Heart right ventricle (tissue), 16 donors: ENCODE measurements around the gene KDM2B. TPM values are rescaled to one million over a fixed set of nuclear protein-coding genes. Genes with fewer than 3 reads are reported as not detected.

Source experiments
- ATAC-seq, 8 donors: fragments of 200-7000 bp; cut with Tn5 transposase; one replicate each; pipeline ENCODE4 v1.9.1; 2020; ENCODE audit warnings: mild to moderate bottlenecking in 8 of 8, moderate library complexity in 8 of 8, moderate number of reproducible peaks in 1 of 8
- DNase-seq, 2 donors: peaks; one replicate each; pipeline ENCODE4 v3.0.0-alpha.2; 2020
- H3K27ac ChIP-seq, 10 donors: fragments of 200-600 bp; sonication (generic) in 2 of 10; one replicate each; pipeline versions ENCODE4 v1.5.0 to v1.8.0; 2020 to 2022; ENCODE audit warnings: mild to moderate bottlenecking in 3 of 10
- H3K27me3 ChIP-seq, 7 donors: fragments of 200-600 bp; one replicate each; pipeline ENCODE4 v1.8.0; 2021 to 2022; ENCODE audit warnings: mild to moderate bottlenecking in 2 of 7
- H3K36me3 ChIP-seq, 9 donors: fragments of 200-600 bp; sonication (generic) in 1 of 9; one replicate each; pipeline versions ENCODE4 v1.5.0 to v1.8.0; 2020 to 2022; ENCODE audit warnings: mild to moderate bottlenecking in 2 of 9
- H3K4me1 ChIP-seq, 9 donors: fragments of 200-600 bp; sonication (generic) in 1 of 9; one replicate each; pipeline versions ENCODE4 v1.5.0 to v1.8.0; 2020 to 2022; ENCODE audit warnings: mild to moderate bottlenecking in 4 of 9
- H3K4me3 ChIP-seq, 10 donors: fragments of 200-600 bp; sonication (generic) in 2 of 10; one replicate each; pipeline versions ENCODE4 v1.5.0 to v1.8.0; 2020 to 2022; ENCODE audit warnings: mild to moderate bottlenecking in 7 of 10, moderate library complexity in 2 of 10
- H3K9me3 ChIP-seq, 11 donors: fragments of 200-600 bp in 10 of 11; sonication (generic) in 2 of 11; one replicate each; pipeline versions ENCODE4 v1.5.0 to v1.8.0; 2013 to 2022; ENCODE audit warnings: mild to moderate bottlenecking in 2 of 11, control low read depth in 1 of 11, moderate library complexity in 1 of 11
- WGBS, 2 donors: extraction: QIAGEN DNeasy Blood & Tissue Kit; methylation state at CpG; one replicate each; pipeline ENCODE4 v1.1.7; 2013; ENCODE audit warnings: inconsistent platforms in 1 of 2; 5-methylcytosine and 5-hydroxymethylcytosine counted together
- intact Hi-C, 10 donors: fragments of 100-400 bp; cut with DNase I; formaldehyde crosslinking; loops; one replicate each; pipeline versions ENCODE4 v1.11.1 to v1.14.2; 2022
- polyA plus RNA-seq, 2 donors: library from polyadenylated mRNA; stranded (reverse); fragments of 200-250 nt; gene quantifications; one replicate each; pipeline ENCODE4 v1.2.3, GENCODE V29; 2013
- total RNA-seq, 10 donors: library from RNA; stranded (reverse); fragmentation: NEBNext Ultra II Directional in 3 of 10; extraction: Animal tissue kit (Norgen Biotek cat#: 25700) in 3 of 10; gene quantifications; one replicate each; pipeline versions ENCODE4 v1.2.1 to v1.2.4, GENCODE V29; 2021 to 2023
- TF ChIP-seq, protein P1 (sequence below), 9 donors: fragments of 200-600 bp; sonication (generic) in 2 of 9; IDR thresholded peaks; one replicate each; pipeline versions ENCODE4 v1.5.0 to v1.8.0; 2021 to 2022; ENCODE audit warnings: antibody characterized with exemption in 9 of 9, mild to moderate bottlenecking in 5 of 9, moderate library complexity in 1 of 9
- donor health status: Arrhythmogenic right ventricular cardiomyopathy.
- donor health status: ischemic (EF 13 %, LVEDD 7.1; RV severe dilation, severe dysfunction).
- donor health status: healthy with polysubstance abuse.
- donor health status: DM: no; HTN: yes; CAD: no.
- donor health status: DM: no; HTN: no; CAD: no.
- donor health status: ischemic (EF 25% LVEDD 6.9; RV normal size, moderate dysfunction).
- donor health status: ischemic (EF 25% LVEDD 5.7; RV mildly dilated, moderate dysfunction).
- donor health status: healthy.
- donor health status: DM: yes; HTN: yes; CAD: no.
- donor health status: Ischemic cardiomyopathy.
- donor health status: ischemic (EF 35%, LVEDD 5.7; RV mildly dilated, moderate dysfunction).
- donor health status: nonischemic (EF 11% LVEDD 7.7; RV severe dilation, severe dysfunction).
- donor health status: DM: yes; HTN: yes; CAD: no.
- donor health status: PGD.
- donor health status: ischemic (EF 29% LVEDD 5.4; RV normal size, mild dysfunction).
- donor health status: nonischemic (EF 23%, LVEDD 6.1; RV moderate dilation, normal function).

Gene KDM2B
- total and polyA plus RNA-seq, 12 donors = 4.8 to 18.4 (median 13.6) TPM

GRCh38 chr12:121405211-121405610 lies 175.6 kb downstream of the KDM2B start:
- H3K4me1 ChIP-seq = peaks cover 0 to 33% (median 15%) of the 10 kb centered on the region in 9 donors
- H3K27me3 ChIP-seq = no peaks in the 10 kb centered on the region
- TF ChIP-seq, protein P1, sequence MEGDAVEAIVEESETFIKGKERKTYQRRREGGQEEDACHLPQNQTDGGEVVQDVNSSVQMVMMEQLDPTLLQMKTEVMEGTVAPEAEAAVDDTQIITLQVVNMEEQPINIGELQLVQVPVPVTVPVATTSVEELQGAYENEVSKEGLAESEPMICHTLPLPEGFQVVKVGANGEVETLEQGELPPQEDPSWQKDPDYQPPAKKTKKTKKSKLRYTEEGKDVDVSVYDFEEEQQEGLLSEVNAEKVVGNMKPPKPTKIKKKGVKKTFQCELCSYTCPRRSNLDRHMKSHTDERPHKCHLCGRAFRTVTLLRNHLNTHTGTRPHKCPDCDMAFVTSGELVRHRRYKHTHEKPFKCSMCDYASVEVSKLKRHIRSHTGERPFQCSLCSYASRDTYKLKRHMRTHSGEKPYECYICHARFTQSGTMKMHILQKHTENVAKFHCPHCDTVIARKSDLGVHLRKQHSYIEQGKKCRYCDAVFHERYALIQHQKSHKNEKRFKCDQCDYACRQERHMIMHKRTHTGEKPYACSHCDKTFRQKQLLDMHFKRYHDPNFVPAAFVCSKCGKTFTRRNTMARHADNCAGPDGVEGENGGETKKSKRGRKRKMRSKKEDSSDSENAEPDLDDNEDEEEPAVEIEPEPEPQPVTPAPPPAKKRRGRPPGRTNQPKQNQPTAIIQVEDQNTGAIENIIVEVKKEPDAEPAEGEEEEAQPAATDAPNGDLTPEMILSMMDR (IDR thresholded peaks at IDR 0.05) = no peak
- ATAC-seq = no peak
- 92 to 100% methylated on average over 2 of the region's 2 CpGs for WGBS, 2 donors
- peaks cover 0 to 61% (median 0%) of the 10 kb centered on the region in 9 donors for H3K36me3 ChIP-seq
- no peaks in the 10 kb centered on the region for H3K9me3 ChIP-seq
- H3K27ac ChIP-seq = no peak overlapping the region
- no peak for DNase-seq
- intact Hi-C loops = no loop called here
- H3K4me3 ChIP-seq = no peak overlapping the region

GRCh38 chr12:121404734-121405133 lies 176.1 kb downstream of the KDM2B start:
- DNase-seq = no peak
- no peak for ATAC-seq
- intact Hi-C loops = loop anchor here in 2 of 10 donors (5.0 kb wide), 1 partner anchor 52 kb away; the partner anchor contains the start of gene ANAPC5 (in 2 of the 2)
- Histone ChIP-seq H3K4me1 (peaks cover 0 to 33% (median 15%) of the 10 kb centered on the region in 9 donors), H3K9me3 (no peaks in the 10 kb centered on the region), H3K27ac (no peak overlapping the region), H3K4me3 (no peak overlapping the region), H3K27me3 (no peaks in the 10 kb centered on the region), H3K36me3 (peaks cover 0 to 59% (median 0%) of the 10 kb centered on the region in 9 donors)
- TF ChIP-seq, protein P1 (IDR thresholded peaks at IDR 0.05) = no peak
- WGBS, 2 donors = 100% methylated on average over 1 of the region's 1 CpG

DNA sequence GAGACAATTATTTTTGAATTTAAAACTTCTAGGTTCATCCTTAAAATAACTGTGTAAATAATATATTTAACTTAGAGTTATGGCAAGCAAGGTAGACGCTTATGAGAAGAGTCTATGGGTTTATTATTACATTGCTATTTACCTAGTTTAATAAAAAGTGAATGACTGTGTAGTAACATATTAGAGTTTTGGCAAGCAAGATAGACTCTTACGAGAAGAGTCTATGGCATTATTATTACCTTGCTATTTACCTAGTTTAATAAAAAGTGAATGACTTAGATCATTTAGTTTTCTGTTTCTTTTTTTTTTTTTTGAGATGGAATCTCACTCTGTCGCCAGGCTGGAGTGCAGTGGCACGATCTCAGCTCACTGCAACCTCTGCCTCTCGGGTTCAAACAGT lies 177.1 kb downstream of the KDM2B start:
- 95% methylated on average over 5 of the region's 5 CpGs for WGBS, 2 donors
- H3K9me3 ChIP-seq = no peaks in the 10 kb centered on the region
- intact Hi-C loops = loop anchor here in 2 of 10 donors (5.0 kb wide), 1 partner anchor 51 kb away; the partner anchor contains the start of gene ANAPC5 (in 2 of the 2)
- peaks cover 4 to 39% (median 21%) of the 10 kb centered on the region in 9 donors for H3K4me1 ChIP-seq
- no peak overlapping the region for H3K27ac ChIP-seq
- no peak overlapping the region for H3K4me3 ChIP-seq
- TF ChIP-seq, protein P1 (IDR thresholded peaks at IDR 0.05) = no peak
- DNase-seq = no peak
- peaks cover 0 to 50% (median 0%) of the 10 kb centered on the region in 9 donors for H3K36me3 ChIP-seq
- no peak for ATAC-seq
- no peaks in the 10 kb centered on the region for H3K27me3 ChIP-seq

- TF ChIP-seq, protein P1 (IDR thresholded peaks at IDR 0.05) = peak in 2 of 9 donors; percentile 8 to 9
These were observed 180.3 kb downstream of the KDM2B start for GRCh38 chr12:121400332-121401139.

More at GRCh38 chr12:121400332-121401139, 180.3 kb downstream of the KDM2B start:
- ATAC-seq = peak; percentile 50 to 86 (median 60)
- Histone ChIP-seq H3K4me1 (peaks cover 5 to 42% (median 25%) of the 10 kb centered on the region in 9 donors), H3K4me3 (peak overlapping the region; percentile 81 to 99 (median 94)), H3K27me3 (no peaks in the 10 kb centered on the region), H3K27ac (peak overlapping the region; percentile 68 to 96 (median 92)), H3K9me3 (no peaks in the 10 kb centered on the region), H3K36me3 (peaks cover 0 to 23% (median 0%) of the 10 kb centered on the region in 9 donors)
- intact Hi-C loops = loop anchor here in 4 of 10 donors (2.0 to 5.0 kb wide), 2 partner anchors 48 kb away; partner anchors contain the start of gene ANAPC5 (in 4 of the 4)
- WGBS, 2 donors = 1 to 2% methylated on average over 48 of the region's 48 CpGs
- peak; percentile 12 to 44 for DNase-seq
